B cell (primary cell): ENCODE measurements around the gene VAMP8. TPM values are rescaled to one million over a fixed set of nuclear protein-coding genes. Genes with fewer than 3 reads are reported as not detected.

Source experiments
- ATAC-seq: fragments of 200-7000 bp; cut with Tn5 transposase; one replicate; pipeline ENCODE4 v1.10.0; 2021; ENCODE audit warnings: low read depth, mild to moderate bottlenecking, moderate number of reproducible peaks, moderate library complexity
- CTCF ChIA-PET: fragments of 350-600 bp; sonication (Branson Sonifier 250); formaldehyde crosslinking; loops from one replicate; lab custom pipeline; 2021; ENCODE audit warnings: antibody characterized with exemption, inconsistent platforms; lab: Charles Lee
- POLR2A ChIA-PET: fragments of 350-600 bp; sonication (Branson Sonifier 250); formaldehyde crosslinking; loops from one replicate; lab custom pipeline; 2021; ENCODE audit warnings: antibody characterized with exemption; lab: Charles Lee
- DNase-seq: peaks from one replicate; pipeline ENCODE4 v3.0.0; 2013
- H2AFZ ChIP-seq: 2 replicates; pipeline ENCODE4 v1.6.1; 2012; ENCODE audit warnings: mild to moderate bottlenecking, low read depth, low read length; ENCODE audit not compliant: insufficient read depth, poor library complexity, severe bottlenecking
- H3K27ac ChIP-seq, 2 donors: 1 replicate in 1 of 2; 2 replicates in 1 of 2; pipeline ENCODE4 v1.5.1; 2012 to 2013; ENCODE audit warnings: low read length in 2 of 2, mild to moderate bottlenecking in 2 of 2, moderate library complexity in 1 of 2
- H3K27me3 ChIP-seq, 4 experiments: fragments of 200-600 bp in 1 of 4; sonication (generic) in 1 of 4; replicated peaks in 1 of 4; 1 replicate in 2 of 4; 2 replicates in 2 of 4; pipeline versions ENCODE4 v1.6.1 to v1.7.0; 2013 to 2016; ENCODE audit warnings: low read length in 3 of 4, mild to moderate bottlenecking in 2 of 4, mixed read lengths in 1 of 4, moderate library complexity in 1 of 4; ENCODE audit not compliant: insufficient read depth in 4 of 4, control insufficient read depth in 3 of 4; ENCODE audit errors: control extremely low read depth in 1 of 4
- H3K36me3 ChIP-seq, 2 experiments: replicated peaks in 1 of 2; 1 replicate in 1 of 2; 2 replicates in 1 of 2; pipeline versions ENCODE4 v1.6.1 to v1.7.1; 2013; ENCODE audit warnings: low read length in 1 of 2; ENCODE audit not compliant: insufficient read depth in 2 of 2, control insufficient read depth in 1 of 2; ENCODE audit errors: control extremely low read depth in 1 of 2, extremely low read depth in 1 of 2
- H3K4me1 ChIP-seq, 2 donors: fragments of 200-600 bp in 1 of 2; sonication (generic) in 1 of 2; 1 replicate in 1 of 2; 2 replicates in 1 of 2; pipeline versions ENCODE4 v1.5.1 to v1.6.1; 2013 to 2017; ENCODE audit warnings: low read length in 2 of 2; ENCODE audit not compliant: control insufficient read depth in 2 of 2, insufficient read depth in 2 of 2
- H3K4me2 ChIP-seq: replicated peaks from 2 replicates; pipeline ENCODE3; 2012; ENCODE audit warnings: mild to moderate bottlenecking, low read depth, low read length; ENCODE audit not compliant: poor library complexity, severe bottlenecking
- H3K4me3 ChIP-seq, 5 experiments: fragments of 200-600 bp in 1 of 5; sonication (generic) in 1 of 5; 1 replicate in 3 of 5; 2 replicates in 2 of 5; pipeline versions ENCODE4 v1.5.1 to v1.7.0; 2011 to 2016; ENCODE audit warnings: low read length in 4 of 5, mild to moderate bottlenecking in 4 of 5, low read depth in 2 of 5, control low read depth in 1 of 5, moderate library complexity in 1 of 5; ENCODE audit not compliant: insufficient read depth in 1 of 5; ENCODE audit errors: control extremely low read depth in 1 of 5, extremely low read depth in 1 of 5
- H3K79me2 ChIP-seq: fragments of 200-600 bp; sonication (generic); one replicate; pipeline ENCODE4 v1.6.0; 2016; ENCODE audit warnings: low read length; ENCODE audit not compliant: control insufficient read depth, insufficient read depth
- H3K9ac ChIP-seq: fragments of 200-600 bp; sonication (generic); 2 replicates; pipeline ENCODE4 v1.6.1; 2017; ENCODE audit warnings: mild to moderate bottlenecking, low read length, moderate library complexity
- H3K9me3 ChIP-seq, 3 donors: one replicate each; pipeline versions ENCODE4 v1.6.1 to v1.7.1; 2013; ENCODE audit warnings: low read length in 2 of 3; ENCODE audit not compliant: control insufficient read depth in 2 of 3, insufficient read depth in 1 of 3; ENCODE audit errors: control extremely low read depth in 1 of 3
- H4K20me1 ChIP-seq: 2 replicates; pipeline ENCODE4 v1.6.0; 2012; ENCODE audit warnings: mild to moderate bottlenecking, low read length; ENCODE audit not compliant: insufficient read depth, control insufficient read depth, poor library complexity, severe bottlenecking
- H3K27ac Mint-ChIP-seq: one replicate; pipeline ENCODE4 v1.8.0; 2021; ENCODE audit warnings: mixed read lengths
- H3K27me3 Mint-ChIP-seq: one replicate; pipeline ENCODE4 v1.8.0; 2021; ENCODE audit warnings: mixed read lengths
- H3K4me1 Mint-ChIP-seq: one replicate; pipeline ENCODE4 v1.8.0; 2021; ENCODE audit warnings: mixed read lengths
- H3K4me3 Mint-ChIP-seq: one replicate; pipeline ENCODE4 v1.8.0; 2021; ENCODE audit warnings: mixed read lengths
- H3K9me3 Mint-ChIP-seq: one replicate; pipeline ENCODE4 v1.8.0; 2022; ENCODE audit warnings: mixed read lengths; ENCODE audit not compliant: insufficient read depth
- EZH2 ChIP-seq: IDR thresholded peaks from 2 replicates; pipeline ENCODE4 v1.6.1; 2012; ENCODE audit warnings: borderline replicate concordance, low read depth, mild to moderate bottlenecking, moderate library complexity, low read length; ENCODE audit not compliant: insufficient read depth, poor library complexity, severe bottlenecking
- WGBS: methylation state at CpG from one replicate; pipeline ENCODE4 v1.1.5; 2013; ENCODE audit warnings: missing lambda C conversion rate; ENCODE audit not compliant: insufficient coverage; 5-methylcytosine and 5-hydroxymethylcytosine counted together
- intact Hi-C: fragments of 100-400 bp; cut with micrococcal nuclease; formaldehyde crosslinking; loops from one replicate; pipeline ENCODE4 v1.10.0; 2022
- polyA plus RNA-seq: library from polyadenylated mRNA; depleted of rRNA; stranded (reverse); fragments of >200 nt; gene quantifications from 2 replicates; pipeline ENCODE4 v1.2.3, GENCODE V29; 2012
- total RNA-seq, 2 donors: library from RNA; stranded (reverse); fragments of 120-200 nt in 1 of 2; gene quantifications; 1 replicate in 1 of 2; 2 replicates in 1 of 2; pipeline versions ENCODE4 v1.2.3 to v1.2.4, GENCODE V29; 2013 to 2022
- TF ChIP-seq, protein P1 (sequence below): fragments of 200-600 bp; IDR thresholded peaks from one replicate; pipeline ENCODE4 v1.8.0; 2022; ENCODE audit warnings: antibody characterized with exemption, mild to moderate bottlenecking

Gene VAMP8
- total and polyA plus RNA-seq, 2 donors (not counting 1 experiment from before 2014, with no cell fraction given): 68.7 to 73.8 TPM

DNA sequence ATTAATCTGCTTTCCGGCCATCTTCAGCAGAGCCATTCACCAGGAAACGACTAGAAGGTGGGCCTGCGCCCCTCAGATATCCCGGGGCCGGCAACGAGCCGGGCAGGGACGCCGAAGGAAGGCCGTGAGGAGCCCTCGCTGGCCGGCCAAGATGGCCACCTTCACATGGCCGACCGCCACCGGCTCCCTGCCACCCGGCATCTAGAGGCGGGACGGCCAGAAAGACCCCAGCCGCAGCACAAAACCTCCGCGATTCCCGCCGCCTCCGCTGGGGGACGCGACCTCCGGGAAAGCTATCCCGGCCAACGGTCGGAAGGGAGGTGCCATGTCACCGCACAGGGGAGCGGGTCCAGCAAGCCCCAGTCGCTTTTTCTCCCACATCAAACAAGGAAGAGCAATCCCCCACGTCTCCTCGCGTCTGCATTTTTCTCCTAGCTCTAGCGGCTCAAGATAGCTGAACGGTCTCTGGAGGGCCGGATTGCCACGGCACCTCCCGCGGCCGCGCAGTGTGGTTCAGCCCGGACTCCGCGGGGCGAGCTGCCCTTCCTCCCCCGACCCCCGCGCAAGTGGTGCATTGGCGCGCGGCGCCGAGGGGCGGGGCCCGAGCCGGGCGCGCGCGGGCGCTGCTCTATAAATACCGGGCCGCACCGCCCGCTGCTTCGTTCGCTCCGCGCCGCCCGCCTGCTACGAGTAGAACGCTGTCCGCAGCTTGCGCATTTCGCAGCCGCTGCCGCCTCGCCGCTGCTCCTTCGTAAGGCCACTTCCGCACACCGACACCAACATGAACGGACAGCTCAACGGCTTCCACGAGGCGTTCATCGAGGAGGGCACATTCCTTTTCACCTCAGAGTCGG is 38.7 kb upstream of the VAMP8 start, which contains the start of gene MAT2A:
MAT2A (plus strand) TSS at position 662 of the 854 bp plus-strand sequence; CDS start at position 782, 120 bp downstream.
- peaks cover 25% of the 10 kb centered on the region for H3K79me2 ChIP-seq
- H3K4me1 ChIP-seq: peaks cover 21 to 30% of the 10 kb centered on the region in 2 donors
- ChIA-PET CTCF (interaction anchor here (0.6 to 7.8 kb wide), 6 partner anchors 12 to 211 kb away, joined by 3 to 104 read pairs (median 10); partner anchors contain the start of gene TGOLN2), POLR2A (interaction anchor here (0.6 to 3.5 kb wide), 21 partner anchors 12 to 903 kb away, joined by 3 to 39 read pairs (median 5); partner anchors contain the start of genes C2orf68, ELMOD3, GGCX and IMMT)
- DNase-seq (peak; percentile 94), ATAC-seq (peak; percentile 80)
- WGBS: under 1% methylated on average over 92 of the region's 92 CpGs
- H3K4me3 ChIP-seq: peak within 1 kb of the TSS; percentile 78 to 99 (median 92)
- peaks cover 37% of the 10 kb centered on the region for H3K4me1 Mint-ChIP-seq
- H3K36me3 ChIP-seq: peaks cover 7 to 27% of the 10 kb centered on the region in 2 experiments
- no peaks in the 10 kb centered on the region for H3K27me3 ChIP-seq
- TF ChIP-seq EZH2: no peak
- TF ChIP-seq, protein P1, sequence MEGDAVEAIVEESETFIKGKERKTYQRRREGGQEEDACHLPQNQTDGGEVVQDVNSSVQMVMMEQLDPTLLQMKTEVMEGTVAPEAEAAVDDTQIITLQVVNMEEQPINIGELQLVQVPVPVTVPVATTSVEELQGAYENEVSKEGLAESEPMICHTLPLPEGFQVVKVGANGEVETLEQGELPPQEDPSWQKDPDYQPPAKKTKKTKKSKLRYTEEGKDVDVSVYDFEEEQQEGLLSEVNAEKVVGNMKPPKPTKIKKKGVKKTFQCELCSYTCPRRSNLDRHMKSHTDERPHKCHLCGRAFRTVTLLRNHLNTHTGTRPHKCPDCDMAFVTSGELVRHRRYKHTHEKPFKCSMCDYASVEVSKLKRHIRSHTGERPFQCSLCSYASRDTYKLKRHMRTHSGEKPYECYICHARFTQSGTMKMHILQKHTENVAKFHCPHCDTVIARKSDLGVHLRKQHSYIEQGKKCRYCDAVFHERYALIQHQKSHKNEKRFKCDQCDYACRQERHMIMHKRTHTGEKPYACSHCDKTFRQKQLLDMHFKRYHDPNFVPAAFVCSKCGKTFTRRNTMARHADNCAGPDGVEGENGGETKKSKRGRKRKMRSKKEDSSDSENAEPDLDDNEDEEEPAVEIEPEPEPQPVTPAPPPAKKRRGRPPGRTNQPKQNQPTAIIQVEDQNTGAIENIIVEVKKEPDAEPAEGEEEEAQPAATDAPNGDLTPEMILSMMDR: peak; percentile 52
- H3K27me3 Mint-ChIP-seq: no peaks in the 10 kb centered on the region
- peak within 1 kb of the TSS; percentile 83 for H3K4me2 ChIP-seq
- H3K9me3 ChIP-seq: no peaks in the 10 kb centered on the region
- H3K27ac ChIP-seq: peak within 1 kb of the TSS; percentile 81 to 89
- peak within 1 kb of the TSS; percentile 99 for H3K27ac Mint-ChIP-seq
- peak within 1 kb of the TSS; percentile 82 for H3K9ac ChIP-seq
- peaks cover 20% of the 10 kb centered on the region for H4K20me1 ChIP-seq
- H3K4me3 Mint-ChIP-seq: peak within 1 kb of the TSS; percentile 98
- no peaks in the 10 kb centered on the region for H3K9me3 Mint-ChIP-seq
- peak within 1 kb of the TSS; percentile 91 for H2AFZ ChIP-seq
- intact Hi-C loops: loop anchor here (1.0 to 10.0 kb wide), 11 partner anchors 14 to 657 kb away; partner anchors contain the start of genes ELMOD3, GGCX, IMMT and RETSAT
